Superior temporal gyrus (tissue), 1 donor: ENCODE measurements around the gene SUSD5.
"Not testable (repeated sequence)": the region's sequence is repeated elsewhere in the genome, so short reads cannot be mapped to it uniquely, and the experiment has no call there.

Source experiments
- DNase-seq: peaks from one replicate; pipeline ENCODE4 v3.0.0-alpha.2; 2016; ENCODE audit errors: extremely low spot score

Gene SUSD5

DNA sequence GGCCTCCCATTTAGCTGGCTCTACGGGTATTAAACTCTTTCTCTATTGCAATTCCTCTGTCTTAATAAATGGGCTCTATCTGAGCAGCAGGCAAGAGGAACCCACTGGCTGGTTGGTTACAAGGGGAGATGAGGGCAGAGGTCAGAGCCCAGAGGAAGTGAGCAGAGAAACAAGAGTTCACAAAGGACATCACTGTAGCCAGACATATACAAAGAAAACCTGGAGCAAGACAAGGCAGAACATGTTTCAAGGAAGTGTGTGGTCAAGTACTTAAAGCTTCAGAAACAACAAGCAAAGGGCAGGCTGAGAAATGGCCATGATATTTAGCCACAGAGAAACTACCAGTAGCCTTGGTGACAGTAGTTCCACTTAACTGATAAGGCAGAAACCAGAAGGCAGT, 24.3 kb downstream of the SUSD5 start:
- no peak for DNase-seq

DNA sequence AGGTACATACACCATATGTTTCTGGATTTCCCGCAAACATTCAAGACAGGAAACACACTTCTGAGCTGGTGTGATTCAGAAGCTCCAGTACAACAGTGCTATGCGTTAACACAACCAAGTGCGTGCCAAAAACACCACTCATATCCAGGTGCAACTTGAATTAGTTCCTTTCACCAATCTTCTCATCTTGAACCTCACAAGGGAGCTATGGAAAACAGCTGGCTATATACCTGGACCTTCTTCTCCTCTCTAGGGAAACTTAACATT, 31.3 kb downstream of the SUSD5 start:
- DNase-seq = no peak

DNA sequence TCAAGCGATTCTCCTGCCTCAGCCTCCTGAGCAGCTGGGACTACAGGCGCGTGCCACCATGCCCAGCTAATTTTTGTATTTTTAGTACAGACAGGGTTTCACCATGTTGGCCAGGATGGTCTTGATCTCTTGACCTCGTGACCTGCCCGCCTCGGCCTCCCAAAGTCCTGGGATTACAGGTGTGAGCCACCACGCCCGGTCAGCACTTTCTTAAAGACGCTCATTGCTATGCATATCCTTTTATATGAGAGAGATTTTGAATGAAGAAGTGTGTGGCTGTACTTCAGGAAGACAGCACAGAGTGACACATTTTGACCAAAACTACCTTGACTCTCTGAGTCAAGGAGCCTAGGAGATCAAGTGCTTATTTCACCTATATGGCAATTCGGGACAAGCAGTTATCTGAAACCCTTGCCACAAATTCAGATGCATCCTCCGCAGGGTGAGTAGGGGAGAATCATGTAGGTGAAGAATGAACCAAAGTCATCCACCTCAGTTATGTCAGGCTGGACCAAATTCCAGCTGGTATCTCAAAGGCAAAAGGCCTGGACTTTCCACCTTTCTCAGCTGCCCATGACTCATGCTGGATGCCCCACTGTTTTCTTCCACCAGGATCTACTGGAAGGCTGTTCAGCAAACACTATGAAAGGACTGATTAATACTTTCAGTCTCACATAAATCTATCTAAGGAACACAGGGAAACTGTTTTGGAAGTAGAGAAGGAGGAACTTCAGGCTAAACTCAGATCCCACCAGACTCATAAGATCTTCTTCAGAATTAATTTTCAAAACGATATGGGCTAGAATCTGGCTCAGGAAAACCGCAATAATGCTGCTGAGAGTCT, 31.9 kb downstream of the SUSD5 start:
- no peak for DNase-seq

DNA sequence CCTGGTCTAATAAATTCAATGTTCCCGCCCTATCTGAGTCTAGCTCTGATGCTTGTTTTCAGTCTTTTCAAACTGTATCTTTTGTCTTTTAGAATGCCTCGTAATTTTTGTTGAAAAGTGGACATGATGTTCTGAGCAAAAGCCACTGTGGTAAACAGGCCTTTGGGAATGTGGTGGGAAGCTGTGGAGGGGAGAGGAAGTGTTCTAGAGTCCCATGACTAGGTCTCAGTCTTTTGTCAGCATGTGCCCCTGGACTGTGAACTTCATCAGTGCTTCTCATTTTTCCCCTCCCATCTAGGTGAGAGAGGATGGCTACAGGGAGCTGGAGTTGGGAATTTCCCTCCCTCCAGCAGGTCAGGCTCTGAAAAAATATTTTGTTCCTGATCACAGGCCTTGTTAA, 33.7 kb downstream of the SUSD5 start:
- no peak for DNase-seq

DNA sequence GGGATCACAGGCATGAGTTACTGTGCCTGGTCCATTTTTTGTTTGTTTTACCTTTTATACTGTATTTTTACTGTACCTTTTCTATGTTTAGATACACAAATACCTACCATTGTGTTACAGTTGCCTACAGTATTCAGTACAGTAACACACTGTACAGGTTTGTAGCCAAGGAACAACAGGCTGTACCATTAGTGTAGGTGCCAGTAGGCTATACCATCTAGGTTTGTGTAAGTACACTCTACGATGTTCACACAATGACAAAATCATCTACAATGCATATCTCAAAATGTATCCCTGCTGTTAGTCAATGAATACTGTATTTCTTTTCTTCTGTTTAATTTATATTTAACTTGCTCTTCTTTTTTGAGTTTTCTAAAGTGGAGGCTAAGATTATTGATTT, 37.0 kb downstream of the SUSD5 start:
- not testable (repeated sequence) for DNase-seq

DNA sequence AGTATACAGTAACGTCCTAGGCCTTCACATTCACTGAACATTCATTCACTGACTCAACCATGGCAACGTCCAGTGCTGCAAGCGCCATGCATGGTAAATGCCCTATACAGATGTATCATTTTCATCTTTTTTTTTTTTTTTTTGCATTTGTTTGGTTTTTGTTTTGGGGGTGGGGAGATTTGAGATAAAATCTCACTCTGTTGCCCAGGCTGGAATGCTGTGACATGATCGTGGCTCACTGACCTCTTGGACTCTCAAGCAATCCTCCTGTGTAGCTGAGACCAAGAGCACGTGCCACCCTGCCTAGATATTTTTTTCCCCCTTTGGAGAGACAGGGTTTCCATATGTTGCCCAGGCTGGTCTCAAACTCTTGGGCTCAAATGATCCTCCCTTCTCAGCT, 37.4 kb downstream of the SUSD5 start:
- no peak for DNase-seq

DNA sequence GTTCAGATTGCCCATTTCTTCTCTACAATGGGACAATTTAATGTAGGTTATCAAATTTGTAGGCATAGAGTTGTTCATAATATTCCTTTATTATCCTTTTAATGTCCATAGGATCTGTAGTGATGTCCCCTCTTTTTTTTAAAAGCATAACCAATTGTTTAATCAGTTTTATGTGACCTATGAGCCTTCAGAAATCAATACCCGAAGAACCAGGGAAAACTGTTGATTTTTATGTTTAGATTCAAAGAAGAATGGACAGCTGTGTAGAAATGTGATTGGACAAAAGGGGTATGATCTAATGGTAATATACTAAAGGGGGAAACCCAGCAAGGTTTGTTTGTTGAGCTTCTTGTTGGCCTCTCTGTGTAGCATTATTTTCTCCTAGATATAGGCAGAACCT, 39.5 kb downstream of the SUSD5 start:
- no peak for DNase-seq

DNA sequence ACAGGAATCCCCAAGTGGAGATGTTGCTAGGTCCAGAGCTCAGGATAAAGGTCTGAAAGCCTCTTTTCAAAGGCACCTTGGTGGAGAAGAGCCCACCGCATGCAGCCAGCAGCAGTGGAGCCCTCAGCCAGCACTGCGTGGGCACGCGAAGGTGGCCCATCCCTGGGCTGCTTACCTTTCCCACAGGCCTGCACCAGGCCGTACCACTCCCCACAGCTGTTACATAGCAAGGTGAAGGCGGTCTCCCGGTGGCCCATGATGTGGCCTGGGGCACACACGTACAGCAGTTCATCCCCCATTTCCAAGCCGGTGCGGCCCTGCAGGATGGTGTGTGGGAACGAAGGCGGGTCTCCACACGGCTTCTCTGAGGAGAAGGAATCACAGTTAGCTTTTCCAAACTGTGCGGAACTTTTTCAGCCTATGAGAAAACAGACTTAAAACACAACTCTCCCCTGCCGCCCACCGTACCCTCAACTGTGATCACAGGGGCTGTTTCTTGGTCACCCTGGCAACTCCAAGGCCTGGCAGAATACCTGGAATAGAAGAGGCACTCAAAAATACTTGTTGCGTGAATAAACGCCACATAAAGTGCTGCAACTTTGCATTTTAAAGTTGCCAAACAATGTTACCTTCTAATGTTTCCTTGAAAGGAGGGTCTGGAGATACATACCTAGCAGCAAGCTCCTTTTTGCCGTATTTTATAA, 43.7 kb downstream of the SUSD5 start:
- no peak for DNase-seq

DNA sequence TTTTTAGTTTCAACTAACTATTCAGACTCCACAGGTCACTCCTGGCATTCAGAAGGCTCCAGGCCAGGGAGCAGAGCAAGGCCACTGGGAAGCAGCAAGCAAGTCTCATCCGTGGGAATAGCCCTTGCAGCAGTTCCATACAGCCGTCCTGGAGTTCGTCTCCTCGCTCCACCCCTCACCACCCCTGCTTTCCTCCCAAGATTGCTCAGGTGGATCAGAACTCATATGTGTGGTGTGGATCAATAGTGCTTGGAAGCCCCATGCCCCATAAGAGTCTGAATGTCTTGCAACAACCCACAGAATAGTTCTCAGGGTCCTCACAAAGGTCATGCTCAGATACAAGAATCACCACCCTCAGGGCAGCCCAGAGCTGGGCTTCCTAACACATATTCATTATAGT, 44.5 kb downstream of the SUSD5 start:
- DNase-seq = no peak

DNA sequence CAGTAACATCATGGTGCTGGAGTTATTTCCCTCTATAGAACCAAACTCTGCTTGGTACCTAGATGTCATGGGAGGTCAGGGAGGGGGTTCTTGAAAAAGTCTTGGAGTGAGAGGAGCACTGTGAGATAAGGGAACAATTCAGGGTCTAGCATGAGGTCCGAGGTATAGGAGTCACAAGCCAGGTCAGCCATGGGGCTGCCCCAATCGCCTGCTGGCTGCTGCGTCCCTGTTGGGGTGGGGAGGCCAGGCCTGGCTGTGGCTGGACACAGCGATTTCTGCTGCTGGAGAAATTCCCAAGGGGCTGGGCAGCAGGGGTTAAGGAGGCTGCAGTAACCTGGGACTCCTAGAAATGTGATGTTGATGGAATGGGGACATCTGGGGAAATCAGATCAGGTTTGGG, 44.9 kb downstream of the SUSD5 start:
- DNase-seq = no peak

DNA sequence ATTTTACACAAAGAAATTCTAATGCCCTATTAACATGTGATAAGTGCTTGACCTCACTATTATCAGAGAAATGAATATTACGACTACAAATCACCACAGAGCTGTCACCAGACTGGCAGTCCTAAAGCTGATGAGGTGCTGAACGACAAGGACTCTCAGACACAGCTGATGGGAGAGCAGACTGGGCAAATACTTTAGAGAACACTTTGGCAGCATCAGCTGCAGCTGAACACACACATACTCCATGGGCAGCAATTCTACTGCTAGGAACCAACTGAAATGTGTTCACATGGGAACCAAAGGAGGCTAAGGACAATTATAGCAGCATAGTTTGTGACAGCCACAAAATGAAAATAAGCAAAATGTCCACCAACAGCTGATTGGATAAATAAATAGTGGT, 45.5 kb downstream of the SUSD5 start:
- DNase-seq = no peak

DNA sequence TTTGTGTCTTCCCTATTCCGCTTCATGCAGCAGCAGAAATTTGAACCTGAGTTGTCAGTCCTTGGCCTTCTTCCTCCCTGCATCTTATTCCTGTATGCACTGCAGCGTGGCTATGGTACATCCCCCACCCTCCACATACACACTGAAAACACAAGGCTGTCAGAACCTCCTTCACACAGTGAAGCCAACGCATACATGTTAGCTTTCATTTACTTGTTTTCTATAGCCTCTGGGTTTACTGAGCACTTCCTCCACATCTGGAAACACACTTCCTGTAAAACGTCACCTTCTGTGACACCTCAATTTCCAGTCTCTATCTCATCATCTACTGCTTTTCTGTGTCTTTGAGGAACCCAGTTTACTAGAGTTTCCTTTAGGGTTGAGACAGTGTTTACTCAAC, 47.0 kb downstream of the SUSD5 start:
- no peak for DNase-seq

DNA sequence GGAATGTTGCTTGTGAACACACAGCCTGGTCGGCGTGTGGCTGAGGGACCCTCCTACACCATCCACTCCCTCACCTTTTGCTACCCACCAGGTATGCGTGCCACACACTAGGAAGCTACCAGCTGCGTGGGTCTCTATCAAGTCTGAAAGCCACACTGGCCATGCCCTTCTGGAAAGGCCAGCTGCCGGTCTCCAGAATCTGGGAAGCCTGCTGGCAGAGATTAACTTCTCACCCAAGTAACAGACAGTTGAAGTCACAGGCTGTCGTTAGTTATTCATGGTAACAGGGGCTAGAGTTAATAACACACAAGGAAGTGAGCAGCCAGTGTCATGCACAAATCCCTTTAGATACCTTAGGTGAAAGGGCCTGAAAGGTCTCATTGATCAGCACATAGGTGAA, 48.1 kb downstream of the SUSD5 start:
- DNase-seq = no peak

DNA sequence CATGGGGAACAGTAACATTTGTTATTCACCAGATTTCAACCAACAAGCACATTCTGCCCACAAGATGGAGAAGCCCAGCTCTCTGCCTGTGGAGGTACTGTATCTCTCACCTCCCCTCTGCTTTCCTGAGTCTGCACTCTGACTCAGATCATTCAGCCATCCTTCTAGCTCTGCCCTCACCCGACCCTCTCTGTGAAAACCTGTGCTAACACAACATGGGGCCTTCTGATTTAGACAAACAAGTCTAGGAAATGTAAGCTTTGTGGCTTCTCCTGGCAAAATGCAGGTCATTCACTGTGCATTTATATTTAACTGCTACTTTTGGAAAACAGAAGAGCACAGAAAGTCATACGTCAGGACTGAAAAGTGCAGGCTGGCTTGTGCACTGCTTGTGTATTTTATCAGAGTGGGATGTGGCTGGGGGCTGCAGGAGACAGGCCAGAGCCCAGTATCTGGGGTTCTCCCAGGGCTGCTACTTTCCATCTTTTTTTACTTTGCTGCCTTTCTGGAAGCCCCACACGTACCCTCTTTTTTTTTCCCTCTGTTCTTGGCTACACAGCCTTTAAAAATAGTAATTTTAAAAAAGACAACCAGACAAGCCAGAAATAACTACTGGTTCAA, 50.8 kb downstream of the SUSD5 start:
- DNase-seq = no peak

DNA sequence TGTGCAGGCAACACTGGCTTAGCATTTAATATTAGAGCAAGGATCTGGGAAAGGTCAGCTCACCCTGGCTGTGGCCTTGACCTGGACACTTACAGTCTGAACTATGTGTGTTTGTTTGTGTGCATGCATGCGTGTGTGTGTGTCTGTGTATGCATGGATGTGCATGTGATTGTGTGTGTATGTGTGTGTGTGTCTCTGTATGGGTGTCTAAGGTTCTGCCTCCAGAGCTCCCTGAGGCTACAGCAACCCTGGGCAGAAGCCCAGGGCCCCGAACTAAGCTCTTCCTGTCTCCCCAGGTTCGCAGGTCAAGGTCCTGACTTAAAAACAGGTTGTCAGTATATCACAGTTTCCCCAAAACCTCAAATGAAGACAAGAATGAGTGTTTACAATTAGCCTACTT, 51.3 kb downstream of the SUSD5 start:
- no peak for DNase-seq

DNA sequence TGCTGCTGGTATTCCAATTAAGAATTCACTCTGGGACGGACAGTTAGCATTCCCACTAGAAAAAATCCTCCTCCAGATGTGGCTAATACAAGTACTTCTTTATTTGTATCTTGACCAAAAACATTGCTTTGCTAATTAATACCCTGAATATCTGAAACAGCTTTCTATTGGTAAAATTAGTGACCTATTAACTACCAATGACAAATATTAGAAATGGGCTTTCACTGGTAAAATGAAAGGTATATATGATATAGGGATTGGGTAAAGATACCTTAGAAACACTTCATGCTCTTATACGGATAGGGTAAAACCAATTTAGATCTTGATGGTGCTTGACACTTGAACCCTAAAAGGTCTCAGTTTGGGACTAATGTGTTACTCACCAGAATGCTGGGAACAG, 52.5 kb downstream of the SUSD5 start:
- no peak for DNase-seq

DNA sequence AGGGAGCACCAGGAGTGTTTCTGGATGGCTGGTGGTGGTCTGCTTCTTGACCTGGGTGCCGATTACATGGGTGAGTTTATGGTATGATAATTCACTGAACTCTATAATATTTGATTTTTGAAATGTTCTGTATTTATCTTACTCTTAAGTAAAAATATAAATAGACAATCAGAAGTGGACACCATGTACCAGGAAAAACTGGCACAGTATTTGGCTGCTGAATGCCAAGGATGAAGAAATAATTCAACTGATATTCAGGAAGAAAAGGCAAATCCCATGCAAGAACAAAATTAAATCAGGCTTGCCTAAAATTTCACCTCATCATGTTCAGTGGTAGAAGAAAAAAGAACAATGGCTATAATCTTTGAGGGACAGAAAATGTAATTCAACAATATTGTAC, 53.2 kb downstream of the SUSD5 start:
- no peak for DNase-seq

DNA sequence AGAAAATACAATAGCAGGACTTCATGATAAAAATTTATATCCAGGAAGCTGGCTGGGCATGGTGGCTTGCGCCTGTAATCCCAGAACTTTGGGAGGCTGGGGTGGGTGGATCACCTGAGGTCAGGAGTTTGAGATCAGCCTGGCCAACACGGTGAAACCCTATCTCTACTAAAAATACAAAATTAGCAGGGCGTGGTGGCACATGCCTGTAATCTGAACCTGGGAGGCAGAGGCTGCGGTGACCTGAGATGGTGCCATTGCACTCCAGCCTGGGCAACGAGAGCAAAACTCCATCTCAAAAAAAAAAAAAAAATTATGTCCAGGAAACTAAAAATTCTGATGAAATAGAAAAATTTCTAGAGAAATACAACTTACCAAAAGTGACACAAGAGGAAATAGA, 56.0 kb downstream of the SUSD5 start:
- not testable (repeated sequence) for DNase-seq

DNA sequence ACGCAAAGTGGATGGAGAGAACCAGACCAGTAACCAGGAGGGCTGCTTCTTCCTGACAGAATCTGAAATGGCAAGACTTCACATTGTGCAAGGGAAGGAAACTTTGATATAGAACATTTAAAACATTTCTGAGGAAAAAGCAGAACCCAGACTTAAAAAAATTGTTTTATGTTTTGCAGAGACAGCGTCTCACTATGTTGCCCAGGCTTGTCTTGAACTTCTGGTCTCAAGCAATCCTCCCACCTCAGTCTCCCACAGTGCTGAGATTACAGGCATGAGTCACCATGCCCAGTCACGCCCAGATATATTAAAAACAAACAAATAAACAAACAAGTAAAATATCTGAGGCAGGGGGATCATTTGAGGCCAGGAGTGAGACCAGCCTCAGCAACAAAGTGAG, 58.6 kb downstream of the SUSD5 start:
- DNase-seq = no peak

DNA sequence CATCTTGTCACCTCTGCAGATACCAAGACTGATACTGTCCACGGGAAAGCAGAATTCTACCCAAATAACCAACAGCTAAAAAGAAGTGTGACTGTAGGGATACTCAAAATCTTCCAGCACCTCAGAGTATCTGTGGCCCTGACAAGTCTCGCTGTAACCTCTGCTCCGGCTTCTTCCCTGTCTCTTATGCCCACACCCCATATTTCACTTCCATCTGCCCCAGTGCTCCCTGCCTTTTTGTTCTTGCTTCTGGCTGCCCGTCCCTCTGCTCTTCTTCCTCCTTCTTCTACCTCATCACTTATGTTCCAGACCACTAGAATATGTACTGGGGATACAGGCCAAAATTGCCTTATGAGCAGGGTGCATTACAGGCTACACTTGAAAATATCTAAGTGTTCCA, 59.4 kb downstream of the SUSD5 start:
- no peak for DNase-seq

DNA sequence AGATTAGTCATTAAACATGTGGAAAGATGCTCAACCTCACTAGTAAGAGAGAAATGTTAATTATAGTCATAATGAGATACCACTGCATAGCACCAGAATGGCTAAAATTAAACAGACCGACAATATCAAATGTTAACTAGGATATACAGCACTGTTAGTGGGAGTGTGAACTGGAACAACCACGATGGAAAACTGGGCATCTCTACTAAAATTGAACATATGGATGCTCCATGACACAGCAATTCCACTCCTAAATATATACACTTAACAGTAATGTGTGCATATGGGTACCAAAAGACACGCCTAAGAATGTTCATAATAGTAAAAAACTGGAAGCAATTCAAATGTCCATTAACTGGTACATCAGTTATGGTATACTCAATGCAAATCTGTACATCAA, 63.3 kb downstream of the SUSD5 start:
- DNase-seq = peak; percentile 62

DNA sequence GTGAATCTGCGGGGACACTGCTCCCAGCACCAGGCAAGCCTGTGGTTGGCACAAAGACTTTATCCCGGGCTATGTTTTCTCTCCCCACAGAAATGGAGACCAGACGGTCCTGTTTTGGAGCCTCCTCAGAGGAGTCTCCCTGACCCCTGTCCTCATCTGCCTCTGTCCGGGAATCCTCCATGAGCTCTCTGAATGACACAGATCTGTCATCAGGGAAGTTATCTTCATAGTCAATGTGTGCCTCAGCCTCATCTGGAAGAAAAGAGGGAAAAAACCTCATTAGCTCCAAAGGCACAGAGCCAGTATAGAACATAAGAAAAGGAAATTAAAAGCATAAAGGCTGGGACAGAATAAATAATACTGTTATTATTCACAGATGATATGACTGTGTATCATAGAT, 64.8 kb downstream of the SUSD5 start:
- no peak for DNase-seq
